AML-193 (cell line): ENCODE measurements around the gene VARS2.

Experiments
- DNase-seq, 2 experiments: peaks; one replicate each; lab custom pipeline; 2025; lab: John Stamatoyannopoulos, UW

Gene VARS2

GRCh38 chr6:30884521-30885480, 29.2 kb upstream of the VARS2 start:
- no peak for DNase-seq

- no peak for DNase-seq
Measured at GRCh38 chr6:30885481-30885998, 28.5 kb upstream of the VARS2 start.

- DNase-seq: no peak
Measured at GRCh38 chr6:30885999-30886896, 27.8 kb upstream of the VARS2 start.

GRCh38 chr6:30886897-30887255, 27.2 kb upstream of the VARS2 start:
- no peak for DNase-seq

- no peak for DNase-seq
Measured at GRCh38 chr6:30887901-30888815, 25.9 kb upstream of the VARS2 start.

GRCh38 chr6:30888816-30889495, 25.1 kb upstream of the VARS2 start:
- no peak for DNase-seq

GRCh38 chr6:30889496-30889885, 24.5 kb upstream of the VARS2 start:
- DNase-seq: no peak

GRCh38 chr6:30889921-30890645, 24.0 kb upstream of the VARS2 start:
- DNase-seq: no peak

GRCh38 chr6:30890646-30891449, 23.2 kb upstream of the VARS2 start:
- DNase-seq: no peak

GRCh38 chr6:30891450-30891723, 22.7 kb upstream of the VARS2 start:
- DNase-seq: no peak

GRCh38 chr6:30891816-30892538, 22.1 kb upstream of the VARS2 start:
- DNase-seq: no peak

- no peak for DNase-seq
Measured at GRCh38 chr6:30893001-30893591, 20.9 kb upstream of the VARS2 start.

- no peak for DNase-seq
Measured at GRCh38 chr6:30893666-30894065, 20.4 kb upstream of the VARS2 start.

GRCh38 chr6:30894381-30894780, 19.7 kb upstream of the VARS2 start:
- DNase-seq: no peak

- no peak for DNase-seq
Measured at GRCh38 chr6:30894935-30895334, 19.1 kb upstream of the VARS2 start.

- DNase-seq: no peak
Measured at GRCh38 chr6:30895343-30895742, 18.7 kb upstream of the VARS2 start.

GRCh38 chr6:30896541-30896940, 17.5 kb upstream of the VARS2 start:
- DNase-seq: no peak

- no peak for DNase-seq
Measured at GRCh38 chr6:30897882-30898281, 16.2 kb upstream of the VARS2 start.
